ENCODE results near the gene TMEM47.

- TF ChIP-seq SRF (IDR thresholded peaks at IDR 0.05; ENCODE audit: low read depth, low read length) (no peak), CTCF (IDR thresholded peaks at IDR 0.05; ENCODE audit: control extremely low read depth in 1 of 3, insufficient read depth in 1 of 3, low read depth in 1 of 3, low read length in 3 of 3) (no peak), RAD21 (IDR thresholded peaks at IDR 0.05 in 1 of 2, conservative IDR thresholded peaks at IDR 0.05 in 1 of 2; ENCODE audit: low read depth in 2 of 2, low read length in 2 of 2) (no peak), POU5F1 (IDR thresholded peaks at IDR 0.05; ENCODE audit: low read depth, low read length) (no peak), POLR2A (IDR thresholded peaks at IDR 0.05; ENCODE audit: control extremely low read depth in 1 of 2, low read depth in 2 of 2, low read length in 2 of 2) (no peak), JUND (IDR thresholded peaks at IDR 0.05; ENCODE audit: low read length) (no peak), EP300 (IDR thresholded peaks at IDR 0.05; ENCODE audit: borderline replicate concordance in 1 of 2, low read depth in 2 of 2, low read length in 2 of 2) (no peak), ATF3 (IDR thresholded peaks at IDR 0.05; ENCODE audit: insufficient read depth, low read depth, low read length) (no peak), RBBP5 (IDR thresholded peaks at IDR 0.05; ENCODE audit: borderline replicate concordance, low read depth, low read length) (no peak), HDAC2 (IDR thresholded peaks at IDR 0.05; ENCODE audit: borderline replicate concordance in 1 of 2, low read depth in 2 of 2, low read length in 2 of 2) (no peak)
Measured at GRCh38 chrX:34632384-34632783, 24.7 kb downstream of the TMEM47 start.

All from H1 (cell line).